H4 (cell line): Measurements from ENCODE around the gene KDM5C. TPM values are rescaled to one million over a fixed set of nuclear protein-coding genes. Genes with fewer than 3 reads are reported as not detected.

Experiments used
- DNase-seq: peaks from one replicate; pipeline ENCODE4 v3.0.0-alpha.2; 2015; ENCODE audit warnings: low spot score
- total RNA-seq: library from RNA; depleted of rRNA; stranded (reverse); fragments of >200 nt; shearing (Covaris generic); gene quantifications from 2 replicates; pipeline ENCODE4 v1.2.3, GENCODE V29; 2014; rRNA removed

KDM5C gene
- 62.1 and 89.6 TPM in 2 replicates for total RNA-seq

GRCh38 chrX:53224860-53225797 lies at the start of gene KDM5C:
Gene KDM5C, minus strand, starts transcription at chrX:53225207. Its CDS starts 318 bp downstream, at chrX:53224889.
- DNase-seq, result peak; percentile 90

- no peak for DNase-seq
Observed at GRCh38 chrX:53272808-53273337, 47.9 kb upstream of the KDM5C start.

- DNase-seq, result no peak
Observed at GRCh38 chrX:53269536-53270107, 44.6 kb upstream of the KDM5C start.

GRCh38 chrX:53268173-53268572 lies 43.2 kb upstream of the KDM5C start:
- DNase-seq, result no peak

- DNase-seq, result no peak
Observed at GRCh38 chrX:53266914-53267313, 41.9 kb upstream of the KDM5C start.

GRCh38 chrX:53265771-53266574 lies 41.0 kb upstream of the KDM5C start:
- no peak for DNase-seq

- DNase-seq, result peak; percentile 63
Observed at GRCh38 chrX:53263597-53264094, 38.6 kb upstream of the KDM5C start.

GRCh38 chrX:53262918-53263394 lies 37.9 kb upstream of the KDM5C start:
- DNase-seq, result peak; percentile 81

GRCh38 chrX:53262189-53262917 lies 37.3 kb upstream of the KDM5C start:
- no peak for DNase-seq

- DNase-seq, result no peak
Observed at GRCh38 chrX:53261355-53261972, 36.5 kb upstream of the KDM5C start.

- DNase-seq, result no peak
Observed at GRCh38 chrX:53260836-53261235, 35.8 kb upstream of the KDM5C start.

- no peak for DNase-seq
Observed at GRCh38 chrX:53257670-53258423, 32.8 kb upstream of the KDM5C start.

- DNase-seq, result no peak
Observed at GRCh38 chrX:53257166-53257565, 32.2 kb upstream of the KDM5C start.

- no peak for DNase-seq
Observed at GRCh38 chrX:53256446-53257041, 31.5 kb upstream of the KDM5C start.

GRCh38 chrX:53255738-53256191 lies 30.8 kb upstream of the KDM5C start:
- no peak for DNase-seq

- DNase-seq, result no peak
Observed at GRCh38 chrX:53254570-53255461, 29.8 kb upstream of the KDM5C start.

- no peak for DNase-seq
Observed at GRCh38 chrX:53253293-53254020, 28.4 kb upstream of the KDM5C start.
